Raji (cell line): Measurements from ENCODE around the gene TIMM50.

Source experiments
- POLR2A ChIP-seq: IDR thresholded peaks from 2 replicates; pipeline ENCODE4 v1.6.1; 2011; ENCODE audit warnings: low read depth, low read length, control low read depth; ENCODE audit not compliant: insufficient read depth

The TIMM50 gene

DNA sequence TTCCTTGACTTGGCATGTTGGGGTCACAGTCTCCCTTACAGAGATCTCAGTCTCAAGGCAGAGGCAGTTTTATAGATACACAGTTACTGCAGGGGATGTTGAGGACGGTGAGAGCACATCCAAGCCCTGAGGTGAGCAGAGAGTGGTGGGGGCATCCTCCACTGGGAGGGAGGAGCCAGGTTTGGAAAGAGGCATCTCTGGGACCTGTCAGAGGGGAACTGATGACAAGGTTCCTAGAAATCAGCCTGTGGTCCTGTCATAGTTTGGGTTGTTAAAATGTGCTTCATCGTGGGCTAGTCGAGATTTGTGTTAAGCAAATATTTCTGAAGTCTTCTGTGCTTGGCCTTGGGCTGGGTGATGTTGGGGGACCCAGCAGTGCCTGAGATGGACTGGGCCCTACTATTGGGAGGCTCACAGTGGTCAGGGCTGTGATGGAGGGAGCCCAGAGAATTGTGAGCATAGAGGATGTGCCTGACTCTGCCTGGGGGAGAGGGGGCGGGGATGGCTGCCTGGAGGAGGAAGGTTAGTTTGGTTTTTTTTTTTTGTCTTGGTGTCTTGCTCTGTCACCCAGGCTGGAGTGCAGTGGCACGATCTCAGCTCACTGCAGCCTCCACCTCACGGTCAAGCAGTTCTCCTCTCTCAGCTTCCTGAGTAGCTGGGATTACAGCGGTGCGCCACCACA is 31.4 kb upstream of the TIMM50 start:
- no peak for TF ChIP-seq POLR2A

DNA sequence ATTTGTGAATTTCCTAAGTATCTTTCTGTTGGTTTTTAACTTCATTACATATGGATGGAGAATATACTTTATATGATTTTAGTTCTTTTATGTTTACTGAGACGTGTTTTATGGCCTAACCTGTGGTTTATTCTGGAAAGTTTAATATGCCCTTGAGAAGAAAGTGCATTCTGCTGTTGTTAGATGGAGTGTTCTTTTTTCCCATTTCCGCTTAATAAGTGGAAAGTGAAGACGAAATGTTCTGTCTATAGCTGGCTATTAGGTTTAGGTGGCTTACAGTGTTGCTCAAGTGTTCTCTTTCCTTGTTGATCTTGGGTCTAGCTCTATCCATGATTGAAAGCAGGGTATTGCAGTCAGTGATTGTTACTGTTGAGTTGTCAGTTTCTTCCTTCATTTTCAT is 17.2 kb upstream of the TIMM50 start:
- TF ChIP-seq POLR2A, result no peak

DNA sequence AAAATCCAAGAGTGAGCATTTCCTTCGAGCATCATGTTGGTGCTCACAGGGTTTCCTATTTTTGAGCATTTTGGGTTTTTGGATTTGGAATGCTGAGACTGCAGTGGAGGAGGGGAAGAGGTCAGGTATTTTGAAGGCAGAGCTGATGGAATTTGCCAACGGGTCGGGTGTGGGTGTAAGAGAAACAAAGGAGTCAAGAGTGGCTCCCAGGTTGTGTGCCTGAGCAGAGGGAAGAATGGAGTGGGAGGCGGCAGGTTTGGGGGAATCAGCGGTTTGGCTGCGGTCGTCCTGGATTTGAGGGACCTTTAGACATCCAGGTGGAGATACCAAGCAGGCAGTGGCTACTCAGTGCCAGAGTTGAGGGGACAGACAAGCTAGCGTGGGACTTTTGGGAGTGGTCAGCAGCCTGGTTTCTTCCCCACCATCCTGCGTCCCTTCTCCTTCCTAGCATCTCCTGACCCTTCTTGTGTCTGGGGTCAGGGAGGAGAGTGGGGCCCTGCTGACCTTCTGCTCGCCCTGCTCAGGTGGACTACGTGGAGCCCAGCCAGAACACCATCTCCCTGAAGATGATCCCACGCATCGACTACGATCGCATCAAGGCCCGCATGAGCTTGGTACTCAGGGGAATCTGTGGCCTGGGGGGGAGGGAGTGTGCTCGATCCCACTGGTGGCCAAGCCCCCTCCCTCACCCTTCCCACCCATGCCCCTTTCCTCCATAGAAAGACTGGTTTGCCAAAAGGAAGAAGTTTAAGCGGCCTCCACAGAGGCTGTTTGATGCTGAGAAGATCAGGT is 14.5 kb upstream of the TIMM50 start:
- TF ChIP-seq POLR2A, result no peak

DNA sequence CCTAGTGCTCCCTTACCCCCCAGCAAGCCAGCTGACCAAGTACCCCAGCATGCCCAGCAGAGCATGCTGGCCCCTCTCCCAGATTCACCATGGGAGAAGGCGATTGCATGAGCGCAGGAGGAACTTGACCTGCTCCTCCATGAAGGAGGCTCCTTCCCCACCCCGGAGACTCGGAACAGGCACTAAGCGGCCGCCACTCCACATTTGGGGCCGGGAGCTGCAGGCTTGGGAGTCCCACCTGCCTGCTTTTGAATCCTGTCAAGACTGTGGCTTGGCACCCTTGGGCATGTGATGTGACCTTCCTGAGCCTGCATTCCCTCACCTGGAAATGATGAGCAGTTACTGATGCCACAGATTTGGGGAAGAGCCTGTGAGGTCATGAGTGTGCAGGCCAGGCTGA is 12.7 kb upstream of the TIMM50 start:
- TF ChIP-seq POLR2A, result no peak

DNA sequence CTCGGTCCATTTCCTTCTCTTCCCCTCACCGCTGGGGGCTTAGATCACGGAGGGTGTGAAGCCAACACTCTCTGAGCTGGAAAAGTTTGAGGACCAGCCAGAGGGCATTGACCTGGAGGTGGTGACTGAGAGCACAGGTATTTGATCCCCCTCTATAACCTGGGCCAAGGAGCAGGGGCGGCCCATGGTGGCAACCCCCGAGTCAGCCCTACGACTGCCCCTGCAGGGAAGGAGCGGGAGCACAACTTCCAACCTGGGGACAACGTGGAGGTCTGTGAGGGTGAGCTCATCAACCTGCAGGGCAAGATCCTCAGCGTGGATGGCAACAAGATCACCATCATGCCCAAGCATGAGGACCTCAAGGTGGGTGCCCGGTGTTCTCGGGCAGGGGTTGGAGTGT is 11.6 kb upstream of the TIMM50 start:
- TF ChIP-seq POLR2A, result no peak

DNA sequence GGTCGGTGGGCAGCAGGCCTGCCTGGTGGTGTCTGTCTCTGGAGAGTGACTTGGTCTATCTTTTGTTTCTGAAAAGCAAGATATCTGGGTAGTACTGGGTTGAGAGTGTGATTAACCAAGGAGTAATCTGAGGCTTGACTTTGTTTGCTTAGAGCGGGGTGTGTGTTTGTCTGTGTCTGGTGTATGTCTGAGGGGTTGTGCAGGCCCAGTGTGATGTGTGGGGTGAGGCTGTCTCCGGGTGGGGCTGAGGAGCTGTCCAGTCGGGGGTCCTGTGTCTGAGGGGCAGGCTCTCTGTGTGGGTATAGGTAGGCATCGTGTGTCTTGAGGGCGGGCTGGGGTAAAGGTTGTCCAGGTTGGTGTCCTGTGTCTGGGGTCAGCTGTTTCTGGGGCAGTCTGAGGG is 11.1 kb upstream of the TIMM50 start:
- TF ChIP-seq POLR2A, result no peak

DNA sequence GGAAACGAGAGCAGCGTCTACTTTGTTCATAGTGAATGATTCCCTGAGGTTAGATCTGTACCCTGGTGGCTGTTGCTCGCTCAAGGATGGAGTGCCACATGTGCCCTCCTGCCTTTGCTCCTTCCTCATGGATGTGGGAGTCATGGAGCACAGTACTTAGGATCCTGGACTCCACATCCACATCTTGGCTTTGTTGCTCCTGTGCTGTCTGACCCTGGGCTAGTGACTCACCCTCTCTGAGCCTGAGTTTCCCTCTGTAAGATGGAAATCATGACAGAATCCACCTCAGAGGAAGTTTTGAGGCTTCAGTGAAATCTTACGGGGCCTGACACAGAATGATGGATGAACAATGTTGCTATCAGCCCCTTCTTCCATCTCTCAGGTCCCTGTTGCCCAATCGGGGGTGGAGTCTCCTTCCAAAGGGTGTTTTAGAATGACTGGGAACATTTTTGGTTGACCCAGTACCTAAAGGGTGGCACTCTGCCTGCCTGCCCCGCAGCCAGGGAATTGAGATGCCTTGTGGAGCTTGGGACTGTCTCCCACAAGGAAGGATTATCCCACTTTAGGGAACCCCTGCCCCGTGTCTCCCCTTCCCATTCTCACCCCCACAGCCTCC is 9.8 kb upstream of the TIMM50 start:
- TF ChIP-seq POLR2A, result no peak

DNA sequence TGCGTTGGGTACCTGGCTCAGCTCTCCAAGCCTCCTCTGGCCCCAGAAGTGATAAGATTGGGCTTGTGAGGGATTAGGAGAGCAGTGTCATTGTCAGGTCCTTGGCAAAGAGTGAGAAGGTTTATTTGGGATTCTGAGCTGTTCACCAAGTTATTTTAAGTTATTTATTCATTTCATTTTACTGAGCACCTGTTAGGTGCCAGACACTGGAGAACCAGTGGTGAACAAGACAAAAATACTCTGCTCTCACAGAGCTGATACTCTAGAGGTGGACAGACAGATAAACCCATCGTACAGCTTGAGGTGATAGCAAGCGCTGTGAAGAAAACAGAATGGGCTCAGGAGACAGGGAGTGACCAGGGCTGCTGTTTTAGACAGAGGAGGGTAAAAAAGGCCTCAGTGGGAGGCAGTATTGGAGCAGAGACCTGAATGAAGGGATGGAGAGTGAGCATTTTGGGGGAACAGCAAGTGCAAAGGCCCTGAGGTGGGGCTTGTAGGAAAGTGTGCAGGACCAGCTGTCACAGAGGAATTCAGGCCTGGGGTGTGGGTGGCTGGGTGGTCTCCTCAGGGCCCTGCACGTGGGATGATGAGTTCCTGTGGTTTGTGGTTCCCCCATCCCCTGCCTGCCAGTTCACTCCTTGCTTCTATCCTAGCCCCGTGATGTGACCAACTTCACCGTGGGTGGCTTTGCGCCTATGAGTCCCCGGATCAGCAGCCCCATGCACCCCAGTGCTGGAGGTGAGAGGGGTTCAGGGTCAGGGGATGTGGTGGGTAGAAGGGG is 8.7 kb upstream of the TIMM50 start:
- TF ChIP-seq POLR2A, result no peak

DNA sequence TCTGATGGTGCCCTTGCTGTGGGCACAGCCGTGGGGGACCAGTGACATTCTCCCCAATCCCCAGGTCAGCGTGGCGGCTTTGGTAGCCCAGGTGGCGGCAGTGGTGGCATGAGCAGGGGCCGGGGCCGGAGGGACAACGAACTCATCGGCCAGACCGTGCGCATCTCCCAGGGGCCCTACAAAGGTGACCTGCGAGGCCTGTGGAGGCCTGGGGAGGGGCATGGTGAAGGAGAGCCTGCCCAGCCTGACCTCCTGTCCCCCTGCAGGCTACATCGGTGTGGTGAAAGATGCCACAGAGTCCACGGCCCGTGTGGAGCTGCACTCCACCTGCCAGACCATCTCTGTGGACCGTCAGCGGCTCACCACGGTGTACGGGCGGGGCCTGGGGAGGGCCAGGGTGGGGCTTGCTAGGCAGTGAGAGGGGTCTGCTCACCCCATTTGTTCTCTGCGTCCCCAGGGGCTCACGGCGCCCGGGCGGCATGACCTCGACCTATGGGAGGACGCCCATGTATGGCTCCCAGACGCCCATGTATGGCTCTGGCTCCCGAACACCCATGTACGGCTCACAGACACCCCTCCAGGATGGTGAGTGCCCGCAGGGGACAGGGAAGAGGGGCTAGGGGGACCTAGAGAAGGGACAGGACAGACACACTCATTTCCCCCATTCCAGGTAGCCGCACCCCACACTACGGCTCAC is 7.7 kb upstream of the TIMM50 start:
- TF ChIP-seq POLR2A, result no peak

DNA sequence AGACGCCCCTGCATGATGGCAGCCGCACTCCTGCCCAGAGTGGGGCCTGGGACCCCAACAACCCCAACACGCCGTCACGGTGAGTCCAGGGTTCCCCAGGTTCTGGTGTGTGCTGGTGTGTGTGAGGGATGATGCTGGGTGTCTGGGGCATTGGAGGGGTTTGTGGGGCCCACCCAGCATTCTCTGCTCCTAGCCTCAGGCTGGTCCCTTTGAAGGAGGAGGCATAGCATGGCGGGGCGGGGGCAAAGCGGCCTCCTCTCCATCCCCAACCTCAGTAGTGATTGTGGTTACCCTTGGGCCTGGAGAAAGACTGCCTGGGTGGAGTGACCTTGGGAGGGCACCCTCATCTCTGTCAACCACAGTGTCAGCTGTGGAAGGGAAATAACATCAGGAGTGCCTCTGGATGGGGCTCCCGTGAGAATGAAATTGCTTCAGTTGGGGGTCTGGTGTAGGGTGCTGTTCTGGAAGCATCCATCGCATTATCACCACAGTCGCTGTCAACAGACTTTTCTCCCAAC is 7.1 kb upstream of the TIMM50 start:
- no peak for TF ChIP-seq POLR2A

DNA sequence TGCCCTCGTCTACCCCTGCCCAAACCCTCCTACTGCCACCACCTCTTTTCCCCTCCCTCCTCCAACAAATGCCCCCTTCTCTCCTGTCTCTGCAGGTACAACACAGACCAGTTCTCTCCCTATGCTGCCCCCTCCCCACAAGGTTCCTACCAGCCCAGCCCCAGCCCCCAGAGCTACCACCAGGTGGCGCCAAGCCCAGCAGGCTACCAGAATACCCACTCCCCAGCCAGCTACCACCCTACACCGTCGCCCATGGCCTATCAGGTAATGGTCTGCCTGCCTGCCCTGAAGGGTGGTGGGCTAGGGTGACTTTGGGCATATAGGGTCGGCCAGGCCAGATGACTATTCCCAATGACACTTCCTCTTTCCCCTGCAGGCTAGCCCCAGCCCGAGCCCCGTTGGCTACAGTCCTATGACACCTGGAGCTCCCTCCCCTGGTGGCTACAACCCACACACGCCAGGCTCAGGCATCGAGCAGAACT is 6.5 kb upstream of the TIMM50 start:
- no peak for TF ChIP-seq POLR2A

DNA sequence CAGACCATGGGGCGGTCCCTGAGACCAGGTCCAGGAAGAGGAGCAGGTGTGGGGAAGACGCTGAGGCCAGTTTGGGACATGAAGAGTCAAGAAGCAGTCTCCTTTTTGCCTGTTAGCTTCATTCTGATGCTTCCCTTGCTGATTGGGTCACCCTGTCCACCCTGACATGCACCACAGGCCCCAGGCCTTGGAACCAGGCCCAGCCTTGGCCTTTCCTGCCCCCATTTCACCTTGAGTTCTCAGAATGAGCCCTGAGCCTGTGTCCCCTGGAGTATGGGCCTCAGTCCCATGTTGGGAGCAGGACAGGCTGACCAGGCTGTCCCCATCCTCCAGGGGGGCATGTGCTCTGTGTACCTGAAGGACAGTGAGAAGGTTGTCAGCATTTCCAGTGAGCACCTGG is 4.9 kb upstream of the TIMM50 start:
- no peak for TF ChIP-seq POLR2A

DNA sequence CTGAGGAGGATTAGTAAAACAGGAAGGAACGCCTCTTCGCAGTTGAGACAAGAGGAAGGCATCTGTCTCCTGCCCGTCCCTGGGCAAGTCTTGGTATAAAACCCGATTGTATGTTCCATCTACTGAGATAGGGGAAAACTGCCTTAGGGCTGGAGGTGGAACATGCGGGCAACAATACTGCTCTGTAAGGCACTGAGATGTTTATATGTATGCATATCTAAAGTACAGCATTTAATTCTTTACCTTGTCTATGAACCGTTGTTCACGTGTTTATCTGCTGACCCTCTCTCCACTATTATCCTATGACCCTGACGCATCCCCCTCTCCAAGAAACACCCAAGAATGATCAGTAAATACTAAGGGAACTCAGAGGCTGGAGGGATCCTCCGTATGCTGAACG is 722 bp upstream of the TIMM50 start:
- no peak for TF ChIP-seq POLR2A

DNA sequence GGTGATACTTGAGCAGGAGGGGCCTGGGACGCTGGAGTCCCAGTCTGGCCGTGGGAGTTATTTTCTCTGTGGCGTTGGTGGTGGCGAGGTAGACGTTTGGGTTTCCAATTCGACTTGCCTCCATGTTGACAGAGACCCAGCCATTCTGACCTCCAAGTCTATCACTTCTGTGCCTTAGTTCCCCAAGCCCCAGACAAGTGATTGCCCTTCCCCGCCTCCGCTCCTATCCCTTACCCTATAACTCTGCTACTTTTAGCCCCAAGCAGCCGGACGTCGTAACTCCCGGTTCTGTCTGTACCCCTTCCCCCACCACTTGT is 549 bp downstream of the TIMM50 start:
- no peak for TF ChIP-seq POLR2A

DNA sequence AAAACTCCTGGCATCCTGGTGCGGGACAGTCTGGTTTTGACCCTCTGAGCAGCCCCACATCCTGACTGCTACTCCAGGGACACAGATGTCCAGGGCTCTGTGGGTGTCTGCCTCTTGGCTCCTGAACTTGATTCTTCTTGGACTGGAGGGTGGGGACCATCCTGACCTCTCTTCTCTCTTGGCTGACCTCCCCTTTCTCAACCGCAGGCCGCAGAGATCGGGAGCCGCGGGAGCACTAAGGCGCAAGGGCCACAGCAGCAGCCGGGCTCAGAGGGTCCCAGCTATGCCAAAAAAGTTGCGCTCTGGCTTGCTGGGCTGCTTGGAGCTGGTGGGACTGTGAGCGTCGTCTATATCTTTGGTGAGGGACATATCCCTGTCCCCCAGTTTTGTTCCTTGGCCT is 1.0 kb downstream of the TIMM50 start:
- TF ChIP-seq POLR2A, result no peak

DNA sequence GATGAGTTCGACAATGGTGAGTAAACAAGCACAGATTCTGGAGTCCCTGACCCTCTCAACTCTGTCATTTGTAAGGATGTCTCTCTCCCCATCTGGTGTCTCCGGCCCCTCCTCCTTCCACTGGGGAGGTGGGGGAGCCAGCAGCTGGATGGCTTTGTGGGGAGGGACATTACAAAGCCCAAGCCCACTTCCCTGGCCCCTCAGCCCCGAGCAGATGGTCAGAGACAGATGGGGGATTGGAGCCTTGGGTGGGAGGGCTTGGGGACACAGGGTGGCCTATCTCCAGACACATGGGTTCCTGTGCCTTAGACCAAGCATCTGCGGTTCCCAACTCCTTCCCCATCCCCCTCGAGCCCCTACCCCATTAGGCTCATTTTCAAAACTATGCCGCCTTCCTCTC is 2.5 kb downstream of the TIMM50 start:
- no peak for TF ChIP-seq POLR2A
